Keratinocyte (primary cell): Measurements from ENCODE around the gene TAS2R30. TPM values are rescaled to one million over a fixed set of nuclear protein-coding genes. Genes with fewer than 3 reads are reported as not detected.

Experiments used
- DNase-seq: peaks from one replicate; pipeline ENCODE4 v3.0.0-alpha.2; 2011; ENCODE audit warnings: low read depth, missing footprints, low spot score
- FAIRE-seq: peaks from 2 replicates; lab custom pipeline; 2011; peaks lifted over from hg19 to GRCh38; lab: Jason Lieb, UNC
- H2AFZ ChIP-seq: 2 replicates; pipeline ENCODE4 v1.6.0; 2012; ENCODE audit warnings: low read length, control low read depth, inconsistent platforms; ENCODE audit not compliant: control insufficient read depth
- H3K27ac ChIP-seq: 2 replicates; pipeline ENCODE4 v1.5.1; 2011; ENCODE audit warnings: low read length; ENCODE audit not compliant: control insufficient read depth, insufficient read depth
- H3K27me3 ChIP-seq: 3 replicates; pipeline ENCODE4 v1.6.0; 2011; ENCODE audit warnings: low read length; ENCODE audit not compliant: control insufficient read depth, insufficient read depth; ENCODE audit errors: extremely low read depth
- H3K36me3 ChIP-seq, 2 experiments: 2 replicates in 1 of 2; 3 replicates in 1 of 2; pipeline ENCODE4 v1.5.1; 2011; ENCODE audit warnings: low read length in 2 of 2, mild to moderate bottlenecking in 1 of 2; ENCODE audit not compliant: control insufficient read depth in 2 of 2, insufficient read depth in 2 of 2; ENCODE audit errors: extremely low read depth in 1 of 2
- H3K4me1 ChIP-seq: 3 replicates; pipeline ENCODE4 v1.5.1; 2011; ENCODE audit warnings: low read length; ENCODE audit not compliant: control insufficient read depth, insufficient read depth; ENCODE audit errors: extremely low read depth
- H3K4me2 ChIP-seq: 3 replicates; pipeline ENCODE4 v1.6.0; 2011; ENCODE audit warnings: low read depth, low read length; ENCODE audit not compliant: control insufficient read depth, insufficient read depth; ENCODE audit errors: extremely low read depth
- H3K4me3 ChIP-seq, 3 experiments: fragments of 200-600 bp in 1 of 3; sonication (generic) in 1 of 3; 2 replicates in 2 of 3; 3 replicates in 1 of 3; pipeline ENCODE4 v1.5.1; 2011 to 2016; ENCODE audit warnings: low read length in 3 of 3, mild to moderate bottlenecking in 3 of 3, control low read depth in 2 of 3, inconsistent platforms in 1 of 3, low read depth in 1 of 3, mixed read lengths in 1 of 3, mixed run types in 1 of 3, moderate library complexity in 1 of 3; ENCODE audit not compliant: control insufficient read depth in 2 of 3, insufficient read depth in 2 of 3; ENCODE audit errors: extremely low read depth in 1 of 3
- H3K79me2 ChIP-seq: 2 replicates; pipeline ENCODE4 v1.6.0; 2012; ENCODE audit warnings: low read length; ENCODE audit not compliant: control insufficient read depth, insufficient read depth
- H3K9ac ChIP-seq: 3 replicates; pipeline ENCODE4 v1.6.0; 2011; ENCODE audit warnings: low read length; ENCODE audit not compliant: control insufficient read depth, insufficient read depth; ENCODE audit errors: extremely low read depth
- H3K9me1 ChIP-seq: 3 replicates; pipeline ENCODE4 v1.6.0; 2011; ENCODE audit warnings: low read length; ENCODE audit not compliant: control insufficient read depth, insufficient read depth; ENCODE audit errors: extremely low read depth
- H3K9me3 ChIP-seq: 2 replicates; pipeline ENCODE4 v1.5.1; 2012; ENCODE audit warnings: low read depth, low read length; ENCODE audit not compliant: control insufficient read depth
- H4K20me1 ChIP-seq: 3 replicates; pipeline ENCODE4 v1.6.0; 2011; ENCODE audit warnings: low read length; ENCODE audit not compliant: control insufficient read depth, insufficient read depth; ENCODE audit errors: extremely low read depth
- CTCF ChIP-seq, 3 experiments: IDR thresholded peaks in 1 of 3; conservative IDR thresholded peaks in 1 of 3; optimal IDR thresholded peaks in 1 of 3; 2 replicates in 2 of 3; 3 replicates in 1 of 3; pipeline versions ENCODE3 to v1.5.1; 2011; ENCODE audit warnings: low read length in 3 of 3, mild to moderate bottlenecking in 3 of 3, moderate library complexity in 2 of 3, control low read depth in 1 of 3, inconsistent platforms in 1 of 3; ENCODE audit not compliant: insufficient read depth in 2 of 3; ENCODE audit errors: extremely low read depth in 1 of 3
- EZH2 ChIP-seq: IDR thresholded peaks from one replicate; pipeline ENCODE4 v1.6.1; 2012; ENCODE audit warnings: inconsistent platforms, mild to moderate bottlenecking, low read length, moderate library complexity
- dilution Hi-C: fragments of 300-500 bp; cut with MboI; formaldehyde crosslinking; loops from one replicate; pipeline ENCODE4 v1.7.0; 2020; ENCODE audit warnings: low sequenced_read_pairs; ENCODE audit not compliant: extremely low pct_ligation_motif_present
- polyA plus RNA-seq, 5 experiments: library from polyadenylated mRNA; depleted of rRNA in 3 of 5; stranded (reverse) in 3 of 5; stranded (forward) in 1 of 5; unstranded in 1 of 5; fragments of >200 nt; gene quantifications; 1 replicate in 1 of 5; 2 replicates in 3 of 5; 3 replicates in 1 of 5; pipeline versions ENCODE4 v1.2.1 to v1.2.3, GENCODE V29; 2011 to 2012; ENCODE audit warnings: missing spikeins in 2 of 5, low read depth in 1 of 5, low replicate concordance in 1 of 5

Gene TAS2R30
- polyA plus RNA-seq, 1 donor (not counting 4 experiments of a cell fraction or from before 2014, with no cell fraction given): 0.18 TPM

GRCh38 chr12:11166300-11166699, 31.9 kb upstream of the TAS2R30 start:
- H3K27me3 ChIP-seq: no peaks in the 10 kb centered on the region
- DNase-seq (no peak), FAIRE-seq (no peak)
- peaks cover 4% of the 10 kb centered on the region for H4K20me1 ChIP-seq
- dilution Hi-C loops: no loop called here
- peaks cover 4% of the 10 kb centered on the region for H3K4me1 ChIP-seq
- no peak overlapping the region for H3K4me2 ChIP-seq
- no peak overlapping the region for H3K4me3 ChIP-seq
- peaks cover 0 to 1% of the 10 kb centered on the region in 2 experiments for H3K36me3 ChIP-seq
- H3K9me1 ChIP-seq: no peaks in the 10 kb centered on the region
- no peak overlapping the region for H3K27ac ChIP-seq
- H3K9me3 ChIP-seq: no peaks in the 10 kb centered on the region
- no peak overlapping the region for H3K9ac ChIP-seq
- peaks cover 79% of the 10 kb centered on the region for H3K79me2 ChIP-seq
- no peak for TF ChIP-seq CTCF (optimal IDR thresholded peaks at IDR 0.05 in 1 of 3, IDR thresholded peaks at IDR 0.05 in 1 of 3, conservative IDR thresholded peaks at IDR 0.05 in 1 of 3; ENCODE audit: extremely low read depth in 1 of 3, insufficient read depth in 2 of 3, low read length in 3 of 3)
- no peak for TF ChIP-seq EZH2
- H2AFZ ChIP-seq: no peak overlapping the region

- TF ChIP-seq EZH2: no peak
- TF ChIP-seq CTCF (optimal IDR thresholded peaks at IDR 0.05 in 1 of 3, IDR thresholded peaks at IDR 0.05 in 1 of 3, conservative IDR thresholded peaks at IDR 0.05 in 1 of 3; ENCODE audit: extremely low read depth in 1 of 3, insufficient read depth in 2 of 3, low read length in 3 of 3): no peak
- Histone ChIP-seq H3K4me3 (no peak overlapping the region), H3K9me1 (no peaks in the 10 kb centered on the region), H3K9me3 (no peaks in the 10 kb centered on the region), H3K79me2 (peaks cover 80% of the 10 kb centered on the region), H3K4me1 (no peaks in the 10 kb centered on the region), H3K9ac (no peak overlapping the region), H4K20me1 (peaks cover 4% of the 10 kb centered on the region), H3K27me3 (no peaks in the 10 kb centered on the region), H3K27ac (no peak overlapping the region), H2AFZ (no peak overlapping the region), H3K36me3 (peaks cover 0 to 1% of the 10 kb centered on the region in 2 experiments), H3K4me2 (no peak overlapping the region)
- DNase-seq (no peak), FAIRE-seq (no peak)
- dilution Hi-C loops: no loop called here
Measured at GRCh38 chr12:11164384-11164783, 29.9 kb upstream of the TAS2R30 start.
